ENCODE results near the gene PLEKHM2.

PLEKHM2 gene

DNA sequence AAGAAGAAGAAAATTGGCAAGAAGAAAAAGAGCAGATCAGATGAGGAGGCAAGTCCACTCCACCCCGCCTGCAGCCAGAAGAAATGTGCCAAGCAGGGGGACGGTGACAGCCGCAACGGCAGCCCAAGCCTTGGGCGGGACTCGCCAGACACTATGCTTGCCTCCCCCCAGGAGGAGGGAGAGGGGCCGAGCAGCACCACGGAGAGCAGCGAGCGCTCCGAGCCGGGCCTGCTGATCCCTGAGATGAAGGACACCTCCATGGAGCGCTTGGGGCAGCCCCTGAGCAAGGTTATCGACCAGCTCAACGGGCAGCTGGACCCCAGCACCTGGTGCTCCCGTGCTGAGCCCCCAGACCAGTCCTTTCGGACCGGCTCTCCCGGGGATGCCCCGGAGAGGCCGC, 42.9 kb downstream of the PLEKHM2 start:
- DNase-seq = no peak

DNA sequence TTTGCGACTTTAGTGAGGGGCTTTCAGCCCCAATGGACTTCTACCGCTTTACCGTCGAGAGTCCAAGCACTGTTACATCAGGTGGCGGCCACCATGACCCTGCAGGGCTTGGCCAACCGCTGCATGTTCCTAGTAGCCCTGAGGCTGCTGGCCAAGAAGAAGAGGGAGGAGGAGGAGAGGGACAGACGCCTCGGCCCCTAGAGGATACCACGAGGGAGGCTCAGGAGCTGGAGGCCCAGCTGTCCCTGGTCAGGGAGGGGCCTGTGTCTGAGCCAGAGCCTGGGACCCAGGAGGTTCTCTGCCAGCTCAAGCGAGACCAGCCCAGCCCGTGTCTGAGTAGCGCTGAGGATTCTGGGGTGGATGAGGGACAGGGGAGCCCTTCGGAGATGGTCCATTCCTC, 43.3 kb downstream of the PLEKHM2 start:
- no peak for DNase-seq

DNA sequence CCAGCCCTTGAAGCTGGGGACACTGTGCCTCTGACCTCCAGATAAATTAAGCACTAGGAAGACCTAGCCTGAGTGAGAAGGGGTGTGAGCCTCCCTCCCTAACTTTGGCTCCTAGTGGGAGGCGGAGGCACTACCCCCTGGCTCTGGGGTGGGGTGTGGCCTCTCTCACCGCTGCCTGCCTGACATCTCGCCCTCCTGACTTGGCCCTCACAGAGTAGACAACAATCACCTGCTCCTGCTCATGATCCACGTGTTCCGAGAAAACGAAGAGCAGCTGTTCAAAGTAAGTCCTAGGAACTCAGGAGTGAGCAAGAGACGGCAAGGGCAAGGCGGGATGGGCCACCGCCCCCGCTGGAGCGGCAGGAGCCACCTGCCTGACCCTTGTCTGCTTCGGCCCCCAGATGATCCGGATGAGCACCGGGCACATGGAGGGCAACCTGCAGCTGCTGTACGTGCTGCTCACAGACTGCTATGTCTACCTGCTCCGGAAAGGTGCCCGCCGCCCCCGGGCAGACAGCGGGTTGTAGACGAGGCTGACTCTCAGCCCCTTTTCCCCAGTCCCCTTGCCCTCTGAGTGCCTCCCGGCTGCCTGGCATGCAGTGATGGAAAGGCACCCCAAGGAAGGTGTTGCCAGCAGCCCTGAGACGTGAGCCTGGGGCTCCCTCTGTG, 43.9 kb downstream of the PLEKHM2 start:
- DNase-seq = no peak

DNA sequence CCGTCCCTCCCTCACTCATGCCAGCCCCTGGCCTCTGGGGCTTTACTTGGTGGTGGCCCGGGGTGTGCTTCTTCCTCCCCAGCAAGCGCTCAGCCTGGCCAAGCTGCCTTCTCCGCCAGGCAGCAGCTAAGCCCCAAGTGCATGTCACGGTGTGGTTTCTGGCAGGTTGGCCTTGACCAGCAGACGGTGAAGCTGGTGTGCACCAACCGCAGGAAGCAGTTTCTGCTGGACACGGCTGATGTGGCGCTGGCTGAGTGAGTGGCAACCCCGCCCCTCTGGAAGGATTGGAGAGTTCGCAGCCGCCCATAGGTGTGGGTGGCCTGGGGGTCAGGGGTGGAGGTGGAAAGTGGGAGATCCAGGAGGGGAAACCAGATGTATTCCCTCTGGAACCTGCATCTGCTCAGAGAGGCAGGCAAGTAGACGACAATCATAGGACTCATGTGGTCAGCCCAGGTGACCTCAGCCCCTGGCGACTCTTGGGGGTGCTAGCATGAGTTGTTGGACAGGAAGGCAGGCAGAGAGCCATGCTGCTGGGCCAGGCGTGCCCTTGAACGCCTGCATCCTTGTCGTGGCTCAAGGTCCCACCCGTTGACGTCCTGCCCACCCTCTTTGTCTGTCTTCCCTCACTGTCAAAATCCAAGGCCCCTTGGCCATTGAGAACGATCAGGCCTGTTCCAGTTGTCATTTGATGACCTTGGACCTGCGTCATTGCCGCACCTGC, 45.0 kb downstream of the PLEKHM2 start:
- no peak for DNase-seq

DNA sequence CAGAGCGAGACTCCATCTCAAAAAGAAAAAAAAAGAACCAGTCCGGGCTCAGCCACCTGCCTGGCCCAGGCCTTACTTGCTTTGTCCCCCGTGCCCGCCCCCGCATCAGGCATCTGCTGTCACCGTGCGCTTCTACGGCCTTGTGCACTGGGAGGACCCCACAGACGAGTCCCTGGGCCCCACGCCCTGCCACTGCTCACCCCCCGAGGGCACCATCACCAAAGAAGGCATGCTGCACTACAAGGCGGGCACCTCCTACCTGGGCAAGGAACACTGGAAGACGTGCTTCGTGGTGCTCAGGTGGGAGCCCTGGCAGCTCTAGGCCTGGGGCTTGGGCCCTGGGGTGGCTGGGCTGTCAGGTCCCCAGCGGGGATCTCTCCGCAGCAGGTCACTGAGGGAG, 46.3 kb downstream of the PLEKHM2 start:
- DNase-seq = no peak

DNA sequence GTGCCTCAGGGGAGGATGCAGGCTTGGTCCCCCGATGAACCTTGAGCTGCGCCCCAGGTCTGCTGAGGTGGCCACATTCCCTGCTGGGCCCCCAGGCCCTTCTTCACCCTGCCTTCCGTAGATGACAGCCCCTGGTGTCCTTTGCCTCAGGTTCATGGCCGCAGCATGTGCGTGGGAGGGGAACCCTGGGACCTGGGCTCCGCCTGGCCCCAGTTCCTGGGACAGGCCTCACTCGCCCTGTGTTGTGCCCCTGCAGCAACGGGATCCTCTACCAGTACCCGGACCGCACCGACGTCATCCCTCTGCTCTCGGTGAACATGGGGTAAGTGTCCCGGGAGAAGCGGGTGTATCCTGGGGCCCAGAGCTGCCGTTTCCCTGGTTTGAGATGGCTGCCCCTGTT, 46.8 kb downstream of the PLEKHM2 start:
- DNase-seq = no peak

DNA sequence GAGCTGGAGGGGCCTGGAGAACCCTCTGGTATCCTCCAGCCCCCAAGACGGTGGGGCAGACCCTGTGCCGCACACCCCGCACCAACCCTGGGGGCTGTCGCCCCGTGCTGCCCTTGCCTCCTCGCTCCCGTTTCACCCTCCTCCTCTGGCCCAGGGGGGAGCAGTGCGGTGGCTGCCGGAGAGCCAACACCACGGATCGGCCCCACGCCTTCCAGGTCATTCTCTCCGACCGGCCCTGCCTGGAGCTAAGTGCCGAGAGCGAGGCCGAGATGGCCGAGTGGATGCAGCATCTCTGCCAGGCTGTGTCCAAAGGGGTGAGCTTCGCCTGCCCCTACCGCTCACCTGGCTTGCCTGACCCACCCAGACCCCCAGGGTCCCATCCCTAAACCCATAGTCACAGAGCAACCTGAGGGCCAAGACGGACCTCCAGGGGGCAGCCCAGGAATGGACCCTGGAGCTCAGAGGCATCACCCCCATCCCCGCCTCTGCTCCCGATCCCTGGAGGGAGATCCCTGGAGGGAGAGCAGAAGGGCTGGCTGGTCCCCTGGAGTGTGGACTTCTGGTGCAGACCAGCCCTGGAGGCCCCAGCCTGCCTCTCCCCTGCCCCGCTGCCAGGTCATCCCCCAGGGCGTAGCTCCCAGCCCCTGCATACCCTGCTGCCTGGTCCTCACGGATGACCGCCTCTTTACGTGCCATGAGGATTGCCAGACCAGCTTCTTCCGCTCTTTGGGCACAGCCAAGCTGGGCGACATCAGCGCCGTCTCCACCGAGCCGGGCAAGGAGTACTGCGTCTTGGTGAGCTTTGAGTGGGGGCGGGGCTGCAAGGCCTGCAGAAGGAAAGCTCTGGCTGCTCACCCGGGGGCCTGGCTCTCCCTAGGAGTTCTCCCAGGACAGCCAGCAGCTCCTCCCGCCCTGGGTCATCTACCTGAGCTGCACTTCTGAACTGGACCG, 47.9 kb downstream of the PLEKHM2 start:
- DNase-seq = no peak

DNA sequence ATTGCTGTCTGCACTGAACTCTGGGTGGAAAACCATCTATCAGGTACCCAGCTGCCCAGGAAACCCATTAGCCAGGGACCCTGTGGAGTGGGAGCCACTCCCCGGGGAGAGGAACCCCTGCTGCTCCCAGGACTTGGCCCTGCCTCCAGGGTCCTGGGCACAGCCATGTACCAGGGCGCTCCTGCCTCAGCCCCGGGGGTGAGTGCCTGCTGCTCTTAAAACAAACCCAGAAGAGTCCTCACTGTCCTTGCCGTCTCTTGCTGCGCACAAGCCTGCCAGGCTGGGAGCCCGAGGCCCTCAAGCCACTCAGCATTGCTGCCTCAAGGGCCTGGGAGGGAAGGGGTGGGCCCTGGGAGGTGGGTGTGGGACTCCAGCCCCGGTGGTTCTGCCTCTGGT, 48.6 kb downstream of the PLEKHM2 start:
- no peak for DNase-seq

DNA sequence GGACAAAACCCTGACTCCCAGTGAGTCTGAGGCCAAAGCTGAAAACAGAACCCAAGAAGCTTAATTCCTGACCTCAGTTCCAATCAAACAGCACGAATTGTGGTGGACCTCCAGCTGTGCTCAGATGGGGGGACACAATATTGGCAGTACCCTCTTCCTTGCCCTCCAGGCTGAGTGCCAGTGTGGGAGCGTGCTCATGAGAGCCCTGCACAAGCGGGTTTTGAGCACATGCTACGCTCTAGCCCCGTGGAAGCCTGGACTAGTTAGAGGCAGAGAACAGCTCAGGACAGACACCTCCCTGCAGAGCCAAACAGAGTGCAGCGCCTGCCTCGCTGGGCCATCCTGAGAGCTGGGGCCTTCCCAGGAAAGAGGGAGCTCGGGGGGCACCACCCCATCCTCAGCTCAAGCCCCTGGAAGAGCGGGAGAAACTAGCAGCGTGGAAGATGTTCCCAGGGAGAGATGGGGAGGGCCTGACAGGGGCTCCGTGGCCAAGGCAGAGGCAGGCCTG, 49.2 kb downstream of the PLEKHM2 start:
- DNase-seq = no peak

DNA sequence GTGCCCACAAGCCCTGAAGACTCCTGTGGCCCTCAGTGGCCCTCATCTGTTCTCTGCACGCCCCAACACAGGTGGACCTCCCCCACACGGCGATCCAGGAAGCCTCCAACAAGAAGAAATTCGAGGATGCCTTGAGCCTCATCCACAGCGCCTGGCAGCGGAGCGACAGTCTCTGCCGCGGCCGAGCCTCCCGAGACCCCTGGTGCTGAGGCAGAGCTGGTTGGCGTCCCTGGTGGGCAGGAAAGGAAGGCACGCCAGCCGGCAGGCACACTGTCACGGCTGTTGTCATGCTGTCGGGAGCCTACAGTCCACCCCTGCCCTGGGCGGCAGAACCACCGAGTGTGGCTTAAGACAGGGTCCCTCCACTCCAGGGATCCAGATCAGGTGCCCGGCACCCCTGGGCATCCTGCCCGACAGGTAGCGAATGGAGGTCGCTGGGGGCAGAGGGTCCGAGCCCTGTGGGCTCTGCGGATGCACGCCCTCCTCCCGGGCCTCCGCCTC, 49.7 kb downstream of the PLEKHM2 start:
- DNase-seq = no peak

DNA sequence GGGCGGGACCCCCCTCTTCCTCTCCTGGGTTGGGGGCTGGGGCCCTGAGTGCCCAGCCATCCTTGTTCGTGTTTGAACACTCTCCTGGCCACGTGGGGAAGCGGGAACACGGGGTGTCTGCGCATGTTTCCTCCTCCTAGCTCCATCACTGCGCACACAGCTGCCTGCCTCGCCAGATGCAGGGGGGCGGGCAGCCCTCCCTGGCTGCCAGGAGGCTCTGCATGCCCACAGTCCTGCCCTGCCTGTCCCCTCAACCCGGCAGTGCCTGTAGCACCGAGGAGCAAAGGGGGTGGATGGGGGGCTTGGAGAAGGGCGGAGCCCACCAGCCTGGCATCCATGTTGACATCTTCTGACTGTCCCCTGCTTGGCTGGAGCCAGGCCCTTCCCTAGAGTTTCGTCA, 50.2 kb downstream of the PLEKHM2 start:
- no peak for DNase-seq

DNA sequence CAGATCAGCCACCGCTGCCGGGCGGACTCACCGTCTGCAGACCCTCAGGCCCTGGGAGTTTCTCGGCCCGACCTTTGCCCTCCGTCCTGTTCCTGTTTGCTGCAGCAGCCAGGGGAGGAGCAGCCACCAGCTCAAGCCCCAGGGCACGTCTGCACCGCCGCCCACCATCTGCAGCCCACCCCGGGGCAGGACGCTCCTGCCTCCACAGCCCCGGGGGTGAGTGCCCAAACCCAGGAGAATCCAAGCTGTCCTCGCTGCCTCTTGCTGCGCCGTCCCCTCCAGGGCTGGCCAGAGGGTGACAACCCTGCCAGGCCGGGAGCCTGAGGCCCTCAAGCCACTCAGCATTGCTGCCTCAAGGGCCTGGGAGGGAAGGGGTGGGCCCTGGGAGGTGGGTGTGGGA, 50.8 kb downstream of the PLEKHM2 start:
- DNase-seq = no peak

DNA sequence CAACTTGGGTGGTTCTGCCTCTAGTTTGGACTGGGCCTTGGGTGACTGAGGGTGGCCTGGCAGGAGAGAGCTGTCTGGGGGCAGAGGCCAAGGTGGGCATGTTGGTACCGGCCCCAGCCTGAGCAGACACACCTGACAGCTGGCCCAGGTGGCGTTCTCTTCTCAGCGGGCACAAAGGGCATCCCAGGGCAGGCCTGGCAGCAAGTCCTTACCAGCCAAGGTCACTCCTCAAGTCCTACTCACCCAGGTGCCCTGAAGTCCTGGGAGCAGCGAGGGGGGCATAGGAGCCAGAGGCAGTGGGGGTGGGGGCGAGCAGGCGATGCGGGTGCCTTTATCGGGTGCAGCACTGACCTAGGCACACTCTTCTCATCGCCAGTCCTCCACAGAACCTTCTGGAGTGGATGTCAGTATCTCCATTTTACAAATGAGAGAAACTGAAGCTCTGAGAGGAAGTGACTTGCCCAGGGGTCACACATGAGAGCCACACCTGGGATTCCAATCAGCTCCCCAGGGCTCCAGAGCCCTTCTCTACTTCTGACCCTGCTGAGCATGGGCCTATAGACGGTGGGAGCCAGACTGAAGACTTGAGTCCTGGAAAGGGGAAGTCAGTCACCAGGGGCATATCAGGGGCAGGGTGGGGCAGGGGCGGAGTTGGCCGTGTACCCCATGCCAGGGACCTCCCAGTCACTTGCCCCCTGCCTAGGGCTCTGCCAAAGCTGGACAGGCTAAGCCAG, 51.4 kb downstream of the PLEKHM2 start:
- no peak for DNase-seq

DNA sequence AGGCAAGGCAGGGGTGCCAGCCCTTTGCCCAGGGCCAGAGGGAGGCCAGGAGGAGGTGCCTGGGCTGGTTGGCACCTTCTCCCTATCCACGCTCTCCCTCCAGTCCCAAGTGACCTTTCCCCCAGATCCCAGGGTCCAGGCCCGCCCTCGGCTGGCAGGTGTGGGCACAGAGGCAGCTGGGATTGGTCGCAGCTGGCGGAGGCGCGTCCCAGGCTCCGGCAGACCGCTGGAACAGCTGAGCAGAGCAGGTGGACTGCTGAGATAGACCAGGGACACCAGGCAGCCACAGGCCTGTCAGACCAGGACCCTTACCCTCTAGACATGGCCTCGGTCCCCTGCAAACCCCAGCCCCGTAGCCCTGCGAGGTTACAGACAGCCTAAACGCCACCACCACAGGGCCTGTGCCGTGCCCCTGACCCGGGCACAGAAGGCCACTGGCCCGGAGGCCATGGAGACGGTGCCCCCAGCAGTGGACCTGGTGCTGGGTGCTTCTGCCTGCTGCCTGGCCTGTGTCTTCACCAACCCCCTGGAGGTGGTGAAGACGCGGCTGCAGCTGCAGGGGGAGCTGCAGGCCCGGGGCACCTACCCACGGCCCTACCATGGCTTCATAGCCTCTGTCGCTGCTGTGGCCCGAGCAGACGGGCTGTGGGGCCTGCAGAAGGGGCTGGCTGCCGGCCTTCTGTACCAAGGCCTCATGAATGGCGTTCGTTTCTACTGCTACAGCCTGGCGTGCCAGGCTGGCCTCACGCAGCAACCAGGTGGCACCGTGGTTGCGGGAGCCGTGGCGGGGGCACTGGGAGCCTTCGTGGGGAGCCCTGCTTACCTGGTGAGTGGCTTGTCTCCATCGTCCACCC, 52.1 kb downstream of the PLEKHM2 start, which contains the start of gene SLC25A34:
Gene SLC25A34 (plus strand): TSS at position 221 of the 854 bp plus-strand sequence. CDS start 228 bp downstream, at position 449.
- no peak for DNase-seq

DNA sequence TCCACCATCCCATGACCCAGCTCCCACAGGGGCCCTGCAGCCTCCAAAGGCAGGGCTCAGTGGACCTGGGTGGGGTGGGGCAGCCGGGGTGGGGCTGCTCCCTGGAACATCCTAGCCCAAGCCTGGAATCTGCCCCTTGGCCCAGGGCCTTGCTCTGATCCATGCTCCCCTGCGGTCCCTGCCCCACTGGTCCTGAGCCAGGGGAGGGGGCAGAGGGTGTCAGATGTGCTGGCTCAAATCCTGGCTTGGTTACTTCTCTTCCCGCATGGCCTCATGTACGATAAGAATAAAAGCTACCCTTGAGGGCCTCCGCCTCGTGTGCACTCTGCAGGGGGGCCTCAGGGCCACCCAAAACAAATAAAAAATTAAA, 52.8 kb downstream of the PLEKHM2 start:
- DNase-seq = no peak

DNA sequence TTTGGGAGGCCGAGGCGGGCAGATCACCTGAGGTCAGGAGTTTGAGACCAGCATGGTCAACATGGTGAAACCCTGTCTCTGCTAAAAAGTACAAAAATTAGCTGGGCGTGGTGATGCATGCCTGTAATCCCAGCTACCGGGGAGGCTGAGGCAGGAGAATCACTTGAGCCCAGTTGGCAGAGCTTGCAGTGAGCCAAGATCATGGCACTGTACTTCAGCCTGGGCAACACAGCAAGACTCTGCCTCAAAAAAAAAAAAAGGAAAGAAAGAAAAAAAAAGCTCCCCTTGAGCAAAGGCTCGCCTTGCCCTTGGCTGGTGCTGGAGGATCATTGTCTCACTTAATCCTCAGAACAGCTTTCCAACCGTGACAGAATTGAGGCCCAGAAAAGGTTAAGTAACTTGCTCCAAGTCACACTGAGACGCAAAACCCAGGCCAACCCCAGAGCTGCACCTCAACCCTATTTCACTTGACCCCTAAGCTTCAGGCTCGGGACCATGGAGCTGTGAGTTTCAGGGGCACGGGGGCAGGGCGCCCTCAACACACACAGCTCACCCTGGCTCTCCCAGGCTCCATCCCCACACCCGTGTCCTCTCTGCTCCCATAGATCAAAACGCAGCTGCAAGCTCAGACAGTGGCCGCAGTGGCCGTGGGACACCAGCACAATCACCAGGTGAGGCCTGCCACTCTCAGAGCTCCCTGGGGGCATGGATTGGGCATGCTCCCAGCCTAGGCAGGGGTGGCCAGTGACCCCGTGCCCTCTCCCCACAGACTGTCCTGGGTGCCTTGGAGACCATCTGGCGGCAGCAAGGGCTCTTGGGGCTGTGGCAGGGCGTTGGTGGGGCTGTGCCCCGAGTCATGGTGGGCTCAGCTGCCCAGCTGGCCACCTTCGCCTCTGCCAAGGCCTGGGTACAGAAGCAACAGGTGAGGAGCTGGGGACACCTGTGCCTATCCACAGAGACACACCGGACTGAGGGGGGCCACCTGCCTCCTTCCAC, 53.5 kb downstream of the PLEKHM2 start:
- no peak for DNase-seq

DNA sequence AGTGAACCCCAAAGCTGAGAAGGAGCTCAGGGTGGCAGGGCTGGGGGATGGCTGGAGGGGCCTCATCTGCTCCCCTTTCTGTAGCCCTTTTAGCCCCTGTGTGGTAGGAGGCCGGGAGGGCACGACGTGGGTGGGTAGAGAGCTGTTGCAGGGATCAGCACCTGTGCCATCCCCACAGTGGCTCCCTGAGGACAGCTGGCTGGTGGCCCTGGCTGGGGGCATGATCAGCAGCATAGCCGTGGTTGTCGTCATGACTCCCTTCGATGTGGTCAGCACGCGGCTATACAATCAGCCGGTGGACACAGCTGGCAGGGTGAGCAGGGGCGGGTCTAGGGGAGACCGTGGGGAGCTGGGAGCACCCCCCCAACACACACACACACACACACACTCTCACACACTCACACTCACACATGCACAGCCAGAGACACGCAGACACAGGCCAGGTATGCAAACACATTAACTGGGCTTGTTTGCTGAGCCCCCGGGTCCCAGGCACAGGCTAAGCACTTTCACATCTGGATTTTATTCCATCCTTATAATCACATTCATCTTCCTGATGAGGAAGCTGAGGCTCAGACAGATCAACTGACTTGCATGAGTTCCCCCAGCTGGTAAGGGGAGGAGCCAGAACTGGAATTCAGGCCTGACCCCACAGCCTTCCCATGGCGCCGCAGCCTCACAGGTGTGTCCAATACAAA, 54.4 kb downstream of the PLEKHM2 start:
- no peak for DNase-seq

DNA sequence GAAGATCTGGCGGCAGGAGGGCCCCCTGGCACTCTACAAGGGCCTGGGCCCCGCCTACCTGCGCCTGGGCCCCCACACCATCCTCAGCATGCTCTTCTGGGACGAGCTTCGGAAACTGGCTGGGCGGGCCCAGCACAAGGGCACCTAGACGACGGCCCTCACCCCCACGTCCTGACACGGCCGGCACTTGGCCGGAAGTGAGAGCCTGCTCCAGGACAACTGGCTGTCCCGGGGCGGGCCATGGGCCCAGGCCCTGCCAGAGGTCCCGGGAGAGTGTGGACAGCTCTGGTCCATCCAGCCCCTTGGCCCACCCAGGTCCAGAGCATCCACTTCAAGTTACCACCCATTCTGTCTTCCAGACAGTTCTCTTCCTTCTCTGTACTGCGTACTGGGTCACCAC, 55.1 kb downstream of the PLEKHM2 start:
- no peak for DNase-seq

DNA sequence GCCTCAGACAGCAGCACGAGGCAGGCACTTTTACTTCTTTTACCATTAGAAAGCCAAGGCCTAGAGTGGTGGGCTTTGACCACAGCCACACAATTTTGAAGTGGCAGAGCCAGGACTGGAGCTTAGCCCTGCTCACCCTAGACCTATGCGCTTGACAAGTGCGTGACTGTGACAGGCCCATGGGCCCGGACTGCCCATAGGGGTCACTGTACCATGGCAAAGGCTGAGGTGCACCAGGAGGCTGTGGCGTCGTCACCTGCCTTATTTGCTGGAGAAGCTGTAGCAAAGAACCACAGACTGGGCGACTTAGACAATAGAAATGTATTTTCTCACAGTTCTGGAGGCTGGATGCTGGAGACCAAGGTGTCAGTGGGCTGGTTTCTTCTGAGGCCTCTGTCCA, 55.6 kb downstream of the PLEKHM2 start:
- no peak for DNase-seq
